ENCODE measurements around the gene SNAI3.

The SNAI3 gene

GRCh38 chr16:88691924-88692560, 5.7 kb upstream of the SNAI3 start:
- no peak for DNase-seq (ENCODE audit: low read depth)

- DNase-seq (ENCODE audit: low read depth), result no peak
Measured at GRCh38 chr16:88691129-88691813, 5.0 kb upstream of the SNAI3 start.

GRCh38 chr16:88690341-88691128, 4.2 kb upstream of the SNAI3 start:
- DNase-seq (ENCODE audit: low read depth), result no peak

GRCh38 chr16:88688013-88688778, 1.9 kb upstream of the SNAI3 start:
- no peak for DNase-seq (ENCODE audit: low read depth)

GRCh38 chr16:88687676-88688012, 1.3 kb upstream of the SNAI3 start:
- DNase-seq (ENCODE audit: low read depth), result no peak

GRCh38 chr16:88687254-88687576, 908 bp upstream of the SNAI3 start:
- no peak for DNase-seq (ENCODE audit: low read depth)

- DNase-seq (ENCODE audit: low read depth), result no peak
Measured at GRCh38 chr16:88686062-88686438, 257 bp downstream of the SNAI3 start.

GRCh38 chr16:88685156-88686061, 898 bp downstream of the SNAI3 start:
- DNase-seq (ENCODE audit: low read depth), result peak; percentile 56

- DNase-seq (ENCODE audit: low read depth), result no peak
Measured at GRCh38 chr16:88684569-88685155, 1.6 kb downstream of the SNAI3 start.

GRCh38 chr16:88681709-88682451, 4.4 kb downstream of the SNAI3 start:
- DNase-seq (ENCODE audit: low read depth), result no peak

GRCh38 chr16:88681084-88681680, 5.1 kb downstream of the SNAI3 start:
- no peak for DNase-seq (ENCODE audit: low read depth)

- no peak for DNase-seq (ENCODE audit: low read depth)
Measured at GRCh38 chr16:88680554-88681083, 5.7 kb downstream of the SNAI3 start.

GRCh38 chr16:88678224-88678979, 7.9 kb downstream of the SNAI3 start:
- no peak for DNase-seq (ENCODE audit: low read depth)

GRCh38 chr16:88677721-88678120, 8.6 kb downstream of the SNAI3 start:
- no peak for DNase-seq (ENCODE audit: low read depth)

GRCh38 chr16:88676502-88677242, 9.6 kb downstream of the SNAI3 start:
- DNase-seq (ENCODE audit: low read depth), result no peak

- no peak for DNase-seq (ENCODE audit: low read depth)
Measured at GRCh38 chr16:88673716-88674379, 12.5 kb downstream of the SNAI3 start.

- DNase-seq (ENCODE audit: low read depth), result no peak
Measured at GRCh38 chr16:88672776-88673175, 13.5 kb downstream of the SNAI3 start.

- DNase-seq (ENCODE audit: low read depth), result no peak
Measured at GRCh38 chr16:88671806-88672205, 14.5 kb downstream of the SNAI3 start.

Data from EH (cell line).